Kidney glomerular epithelial cell (primary cell): ENCODE measurements around the gene APC2.
"Not testable (repeated sequence)": the region's sequence is repeated elsewhere in the genome, so short reads cannot be mapped to it uniquely, and the experiment has no call there.

Source experiments
- DNase-seq: peaks from one replicate; lab custom pipeline; 2025; lab: John Stamatoyannopoulos, UW

Gene APC2

DNA sequence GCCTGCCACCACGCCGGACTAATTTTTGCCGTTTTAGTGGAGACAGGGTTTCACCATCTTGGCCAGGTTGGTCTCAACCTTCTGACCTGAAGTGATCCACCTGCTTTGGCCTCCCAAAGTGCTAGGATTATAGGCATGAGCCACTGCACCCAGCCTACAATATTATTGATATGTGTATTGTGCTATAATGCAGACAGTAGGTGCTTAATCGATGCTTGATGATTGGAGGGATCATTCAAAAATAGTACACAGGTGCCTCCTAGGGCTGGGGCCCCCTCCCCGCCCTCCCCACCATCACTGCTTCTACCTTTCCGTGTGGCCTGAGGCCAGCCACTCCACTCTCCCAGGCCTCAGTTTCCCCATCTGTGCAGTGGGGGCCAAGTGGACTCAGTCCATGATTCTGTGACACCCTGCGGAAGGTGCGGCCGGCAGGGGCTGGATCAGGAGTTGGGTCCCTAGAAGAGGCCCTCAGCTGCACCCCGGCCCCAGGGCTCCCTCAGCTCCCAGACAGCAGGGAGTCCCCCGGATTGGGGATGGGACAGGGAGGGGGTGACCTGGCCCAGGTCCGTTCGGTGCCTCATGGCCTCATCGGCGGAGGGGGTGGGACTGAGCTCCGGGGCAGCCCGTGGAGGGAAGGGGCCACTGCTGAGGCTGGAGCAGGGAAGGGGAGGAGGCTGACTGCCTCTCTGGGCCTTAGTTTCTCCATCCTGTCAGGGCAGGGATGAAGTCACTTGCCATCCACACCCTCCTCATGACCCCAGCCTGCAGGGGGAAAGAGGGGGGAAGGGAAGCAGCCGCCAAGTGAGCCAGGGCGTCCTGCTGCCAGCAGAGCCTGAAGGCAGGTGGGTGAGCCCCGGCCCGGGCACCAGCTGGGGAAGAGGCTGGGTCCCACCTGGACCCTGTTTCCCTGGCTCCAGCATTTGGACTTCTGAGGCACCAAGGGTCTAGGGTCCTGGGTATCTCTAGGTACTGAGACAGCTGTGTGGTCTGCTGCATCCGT, 61.7 kb downstream of the APC2 start:
- DNase-seq: no peak

DNA sequence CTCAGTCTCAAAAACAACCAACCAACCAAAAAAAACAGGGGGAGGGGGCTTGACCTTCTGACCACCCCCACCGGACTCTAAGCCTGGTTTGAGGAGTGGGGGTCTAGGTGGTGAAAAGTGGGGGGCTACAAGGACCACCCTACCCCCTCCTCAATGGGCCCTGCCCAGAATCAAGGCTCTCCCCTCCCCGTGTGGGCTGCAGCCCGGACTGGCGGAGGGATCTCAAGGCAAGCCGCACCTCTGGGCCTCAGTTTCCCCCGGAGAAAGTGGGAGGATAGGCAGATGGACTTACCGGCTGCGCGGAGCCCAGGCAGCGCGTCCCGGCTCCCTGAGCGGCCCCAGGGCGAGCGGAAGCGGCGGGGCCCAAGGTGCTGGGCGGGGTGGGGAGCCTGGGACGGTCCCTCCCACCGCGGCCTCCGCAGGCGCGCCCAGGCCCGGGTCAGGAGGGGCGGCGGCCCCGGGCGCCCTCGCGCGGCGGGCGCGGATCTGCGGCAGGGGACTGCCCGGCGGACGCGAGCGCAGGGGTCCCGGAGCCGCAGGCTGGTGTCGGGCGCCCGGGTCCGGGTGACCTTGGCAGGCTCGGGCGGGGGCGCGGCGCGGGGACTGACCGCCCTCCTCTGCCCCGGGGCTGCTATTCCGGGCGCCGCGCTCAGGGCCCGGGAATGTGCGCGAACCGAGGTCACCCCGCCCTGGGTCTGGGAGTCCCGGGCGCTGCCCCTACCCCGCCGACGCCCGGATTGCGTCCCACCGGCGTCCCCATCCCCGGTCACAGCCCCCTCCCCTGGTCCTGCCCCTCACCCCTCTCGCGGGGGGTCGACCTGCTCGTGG, 63.0 kb downstream of the APC2 start, which contains the start of gene ADAMTSL5:
TSS of gene ADAMTSL5 (minus strand) at position 349 of the 828 bp plus-strand sequence. CDS start 2,076 bp downstream, outside the sequence.
- no peak for DNase-seq

DNA sequence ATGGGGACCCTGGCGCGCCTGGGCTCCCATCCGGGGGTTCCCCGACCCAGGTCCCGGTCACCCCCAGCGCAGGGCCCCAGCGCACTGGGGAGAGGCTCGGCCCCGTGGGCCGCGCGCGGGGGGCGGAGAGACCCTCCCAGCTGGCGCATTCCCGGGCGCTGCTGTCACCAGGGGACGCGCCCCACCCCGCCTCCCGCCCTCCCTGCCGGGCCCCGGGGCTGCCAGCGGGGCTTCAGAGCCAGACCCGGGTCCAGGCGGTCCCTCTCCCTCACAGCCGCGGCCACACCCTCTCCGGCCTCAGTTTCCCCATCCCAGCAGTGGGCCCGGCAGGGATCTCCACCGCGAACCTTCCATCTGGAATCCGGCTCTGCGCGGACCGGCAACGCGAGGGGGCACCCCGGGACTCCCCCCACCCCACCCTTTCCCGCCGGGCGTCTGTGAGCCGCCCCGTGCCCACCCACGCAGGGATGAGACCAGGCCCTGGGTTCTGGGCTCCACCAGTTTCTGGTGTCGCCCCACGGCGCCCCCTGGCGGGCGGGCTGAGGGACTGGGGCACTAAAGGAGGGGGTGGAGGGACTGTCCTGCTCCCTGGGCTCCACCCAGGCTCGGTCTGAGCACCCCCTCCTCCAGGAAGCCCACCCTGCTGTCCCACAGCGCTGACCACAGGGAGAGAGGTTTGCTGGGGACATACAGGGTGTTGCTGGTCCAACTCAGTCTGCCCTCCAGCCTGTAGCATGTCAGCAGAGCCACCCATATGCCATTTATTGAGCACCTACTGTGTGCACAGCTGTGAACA, 63.8 kb downstream of the APC2 start:
- DNase-seq: no peak

DNA sequence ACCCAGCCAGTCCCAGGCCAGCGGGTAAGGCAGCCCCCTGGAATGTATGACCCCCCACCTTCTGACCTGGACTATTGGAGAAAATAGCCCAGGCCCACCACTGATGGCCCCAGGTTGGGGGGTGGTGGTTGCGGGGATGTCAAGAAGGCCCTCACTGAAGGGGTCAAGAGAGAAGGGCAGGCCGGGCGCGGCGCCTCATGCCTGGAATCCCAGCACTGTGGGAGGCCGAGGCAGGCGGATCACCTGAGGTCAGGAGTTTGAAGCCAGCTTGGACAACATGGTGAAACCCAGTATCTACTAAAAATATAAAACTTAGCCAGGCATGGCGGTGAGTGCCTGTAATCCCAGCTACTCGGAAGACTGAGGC, 64.4 kb downstream of the APC2 start:
- DNase-seq: no peak

DNA sequence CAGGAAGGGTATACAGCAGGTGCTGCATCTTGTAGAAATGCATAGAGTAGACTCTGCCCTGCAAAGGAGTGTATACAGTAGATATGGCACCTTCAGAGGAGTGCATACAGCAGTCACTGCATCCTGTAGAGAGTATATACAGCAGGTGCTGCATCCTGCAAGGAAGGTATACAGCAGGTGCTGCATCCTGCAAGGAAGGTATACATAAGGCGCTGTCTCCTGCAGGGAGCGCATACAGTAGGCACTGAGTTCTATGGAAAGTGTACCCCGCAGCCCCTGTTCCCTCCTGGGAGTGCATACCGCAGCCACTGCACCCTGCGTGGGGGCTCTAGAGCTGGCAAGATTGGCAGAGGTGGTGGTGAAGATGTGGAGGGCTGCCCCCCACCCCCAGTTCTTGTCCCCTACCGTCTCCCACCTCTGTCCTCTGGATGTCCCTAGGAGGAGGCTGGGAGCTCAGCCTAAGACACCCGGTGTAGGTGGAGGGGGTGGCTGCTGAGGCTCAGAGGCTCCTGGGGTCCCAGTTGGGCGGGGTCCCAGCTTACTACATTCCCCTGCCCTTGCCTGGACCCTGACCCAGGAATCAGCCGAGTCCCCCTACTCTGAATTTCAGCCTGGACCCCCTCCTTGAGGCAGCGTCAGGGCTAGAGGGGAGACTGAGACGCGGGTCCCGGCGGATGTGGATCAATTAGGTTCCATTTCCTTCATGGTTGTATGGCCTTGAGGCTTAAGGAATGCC, 65.2 kb downstream of the APC2 start:
- DNase-seq: no peak

DNA sequence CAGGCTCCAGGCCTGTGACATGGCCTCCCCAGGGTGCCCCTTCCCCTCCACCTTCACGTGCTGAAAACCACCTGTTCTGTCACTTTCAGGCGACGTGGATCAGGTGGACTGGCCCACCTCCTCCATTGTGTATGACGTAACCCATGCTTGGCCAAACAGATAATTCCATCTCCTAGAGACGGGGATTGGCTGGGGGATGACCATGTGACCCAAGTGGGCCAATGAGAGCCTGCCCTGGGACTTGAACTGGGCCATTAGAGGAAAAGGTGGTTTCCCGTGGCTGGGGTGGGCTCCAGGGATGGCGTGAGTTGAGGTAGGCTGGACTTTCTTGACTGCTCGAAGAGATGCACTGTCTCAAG, 66.5 kb downstream of the APC2 start:
- no peak for DNase-seq

DNA sequence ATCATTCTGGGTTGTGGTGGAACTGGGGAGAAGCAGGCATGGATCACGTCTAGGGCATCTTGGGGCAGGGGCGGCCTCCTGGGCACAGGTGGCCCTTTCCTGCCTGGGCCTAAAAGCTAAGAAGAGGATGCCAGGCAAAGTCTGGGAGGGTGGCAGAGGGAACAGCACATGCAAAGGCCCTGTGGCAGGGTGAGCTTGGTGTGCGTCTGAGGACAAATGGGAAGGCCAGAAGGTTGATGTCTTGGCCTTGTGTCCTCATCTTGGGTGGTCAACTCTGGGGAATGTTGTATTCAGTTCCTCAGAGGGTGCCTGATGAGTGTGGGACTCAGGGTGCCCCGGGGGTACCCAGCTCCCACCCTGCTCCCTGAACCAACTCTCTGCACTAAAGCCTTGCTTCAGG, 68.5 kb downstream of the APC2 start:
- no peak for DNase-seq

DNA sequence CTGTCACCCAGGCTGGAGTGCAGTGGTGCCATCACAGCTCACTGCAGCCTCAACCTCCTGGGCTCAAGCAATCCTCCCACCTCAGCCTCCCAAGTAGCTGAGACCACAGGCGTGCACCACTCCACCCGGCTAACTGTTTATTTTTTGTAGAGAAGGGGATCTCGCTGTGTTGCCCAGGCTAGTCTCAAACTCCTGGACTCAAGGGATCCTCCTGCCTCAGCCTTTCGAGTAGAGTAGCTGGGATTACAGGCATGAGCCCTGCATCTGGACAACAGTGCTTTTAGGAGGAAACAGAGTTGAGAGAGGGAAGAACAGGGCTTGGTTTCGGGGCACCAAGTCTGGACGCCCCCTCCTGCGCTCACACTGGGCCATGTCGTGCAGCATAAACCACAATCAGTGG, 69.9 kb downstream of the APC2 start:
- DNase-seq: not testable (repeated sequence)

DNA sequence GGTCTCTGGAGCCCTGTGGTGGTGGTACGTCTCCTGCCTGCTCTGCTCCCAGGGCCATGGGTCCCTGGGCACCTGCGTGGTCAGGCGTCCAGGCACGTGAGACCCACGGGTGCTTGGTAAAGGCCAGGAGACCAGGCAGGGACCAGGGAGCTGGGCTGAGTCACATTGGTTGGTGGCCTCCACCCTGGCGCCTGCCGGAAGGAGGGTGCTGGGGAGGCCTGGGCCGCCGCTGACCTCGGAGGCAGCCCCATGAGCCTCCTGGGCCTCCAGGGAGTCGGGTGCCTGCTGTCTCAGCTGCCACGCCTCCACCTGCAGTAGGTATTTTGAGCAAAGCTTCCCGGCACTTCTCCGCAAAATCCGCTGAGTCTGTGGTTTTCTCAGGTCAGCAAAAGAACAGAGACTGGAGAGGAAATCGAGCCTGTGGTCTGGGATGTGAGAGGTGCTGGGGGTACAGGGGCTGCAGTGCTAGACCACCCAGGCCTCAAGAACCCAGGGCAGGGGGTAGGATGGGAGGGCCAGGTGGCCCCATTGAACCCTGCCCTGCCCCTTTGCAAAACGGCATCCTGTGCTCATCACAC, 70.4 kb downstream of the APC2 start:
- DNase-seq: no peak

DNA sequence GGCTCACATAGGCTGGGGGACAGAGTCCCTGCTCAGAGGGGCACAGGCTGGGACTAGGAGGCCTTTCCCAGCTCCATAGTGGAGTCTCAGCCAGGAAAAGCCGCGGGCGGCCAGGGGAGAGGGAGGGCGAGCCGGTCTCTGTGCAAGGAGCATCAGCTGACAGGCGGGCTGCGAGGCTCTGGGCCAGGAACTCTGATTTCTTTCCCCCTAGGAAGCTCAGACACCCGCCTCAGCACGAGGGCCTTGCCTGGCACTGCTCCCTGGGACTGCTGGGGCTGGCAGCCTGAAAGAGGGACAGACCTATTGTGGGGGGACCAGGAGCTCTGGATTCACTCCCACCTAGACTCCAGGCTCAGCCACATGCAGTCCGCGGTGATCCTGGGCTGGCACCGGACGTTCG, 71.7 kb downstream of the APC2 start:
- no peak for DNase-seq

DNA sequence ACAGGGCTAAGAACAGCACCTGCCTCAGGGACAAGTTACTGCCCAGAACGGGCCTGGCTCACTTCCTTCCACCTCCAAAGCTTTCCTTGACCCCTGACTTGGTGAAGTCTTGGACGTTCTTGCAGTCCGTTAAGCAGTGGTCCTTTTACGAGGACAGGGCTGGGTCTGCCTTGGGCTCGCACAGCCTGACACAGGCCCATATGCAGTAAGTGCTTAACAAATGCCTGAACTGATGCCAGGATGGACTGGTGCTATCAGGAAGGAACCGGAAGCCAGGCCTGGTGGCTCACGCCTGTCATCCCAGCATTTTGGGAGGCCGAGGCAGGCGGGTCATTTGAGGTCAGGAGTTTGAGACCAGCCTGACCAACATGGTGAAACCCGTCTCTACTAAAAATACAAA, 72.1 kb downstream of the APC2 start:
- DNase-seq: no peak

DNA sequence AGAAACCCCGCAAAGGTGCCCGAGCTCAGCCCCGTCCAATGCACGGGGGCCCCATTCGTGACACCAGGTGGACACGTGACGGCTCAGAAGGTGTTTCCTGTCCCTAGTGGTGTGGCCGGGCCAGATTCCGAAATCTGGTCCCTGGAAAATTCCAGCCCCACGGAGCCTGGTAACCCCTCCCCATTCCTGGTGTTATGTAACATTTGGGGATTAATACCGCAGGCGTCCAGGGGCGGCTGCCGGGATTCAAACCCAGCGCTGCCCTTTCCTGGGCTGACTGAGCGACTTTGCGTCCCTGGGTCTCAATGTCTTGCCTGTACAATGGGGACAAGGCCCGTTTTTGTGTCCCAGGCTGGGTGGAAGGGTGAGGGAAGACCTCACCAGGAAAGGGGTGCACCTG, 72.9 kb downstream of the APC2 start:
- DNase-seq: no peak
